RPMI7951 (cell line): ENCODE measurements around the gene CATSPER4. TPM values are rescaled to one million over a fixed set of nuclear protein-coding genes. Genes with fewer than 3 reads are reported as not detected.

Experiments
- DNase-seq: peaks from one replicate; pipeline ENCODE4 v3.0.0-alpha.2; 2012; ENCODE audit warnings: low read depth
- total RNA-seq: library from RNA; depleted of rRNA; stranded (reverse); fragments of >200 nt; shearing (Covaris generic); gene quantifications from 2 replicates; pipeline ENCODE4 v1.2.3, GENCODE V29; 2014; rRNA removed

CATSPER4 gene
- total RNA-seq, result not detected in 2 replicates

- DNase-seq, result peak; percentile 40
Observed at GRCh38 chr1:26190373-26190987, at the start of gene CATSPER4. TSS of gene CATSPER4 (plus strand) at chr1:26190602. CDS start at chr1:26190628, 26 bp downstream.

- DNase-seq, result no peak
Observed at GRCh38 chr1:26142159-26142558, 48.2 kb upstream of the CATSPER4 start.

GRCh38 chr1:26145041-26145959 lies 45.1 kb upstream of the CATSPER4 start:
- DNase-seq, result peak; percentile 78

- DNase-seq, result no peak
Observed at GRCh38 chr1:26145960-26146294, 44.5 kb upstream of the CATSPER4 start.

- DNase-seq, result no peak
Observed at GRCh38 chr1:26148887-26149286, 41.5 kb upstream of the CATSPER4 start.

- no peak for DNase-seq
Observed at GRCh38 chr1:26153966-26154532, 36.4 kb upstream of the CATSPER4 start.

- no peak for DNase-seq
Observed at GRCh38 chr1:26154750-26155149, 35.7 kb upstream of the CATSPER4 start.

GRCh38 chr1:26155370-26156284 lies 34.8 kb upstream of the CATSPER4 start:
- no peak for DNase-seq

GRCh38 chr1:26156285-26157038 lies 33.9 kb upstream of the CATSPER4 start:
- peak; percentile 15 for DNase-seq

- no peak for DNase-seq
Observed at GRCh38 chr1:26158271-26158907, 32.0 kb upstream of the CATSPER4 start.

- DNase-seq, result no peak
Observed at GRCh38 chr1:26158908-26159742, 31.3 kb upstream of the CATSPER4 start, which contains the start of gene FAM110D. TSS of gene FAM110D (plus strand) at chr1:26159079. CDS start at chr1:26161292, 2,213 bp downstream.

- no peak for DNase-seq
Observed at GRCh38 chr1:26159743-26160039, 30.7 kb upstream of the CATSPER4 start.

GRCh38 chr1:26160527-26161414 lies 29.6 kb upstream of the CATSPER4 start:
- no peak for DNase-seq

GRCh38 chr1:26161415-26162219 lies 28.8 kb upstream of the CATSPER4 start:
- peak; percentile 49 for DNase-seq

- no peak for DNase-seq
Observed at GRCh38 chr1:26162220-26162709, 28.1 kb upstream of the CATSPER4 start.

GRCh38 chr1:26163684-26164035 lies 26.7 kb upstream of the CATSPER4 start:
- DNase-seq, result no peak

GRCh38 chr1:26164036-26164860 lies 26.2 kb upstream of the CATSPER4 start:
- no peak for DNase-seq
